NCI-H146 treated with DMSO at 0.1 percent for 48 hours (cell line): Measurements from ENCODE around the gene PTH2.
"Not testable (repeated sequence)": the region's sequence is repeated elsewhere in the genome, so short reads cannot be mapped to it uniquely, and the experiment has no call there.

ENCODE experiments used
- DNase-seq: peaks from one replicate; lab custom pipeline; 2025; ENCODE audit not compliant: unreplicated experiment; lab: John Stamatoyannopoulos, UW

Gene PTH2

DNA sequence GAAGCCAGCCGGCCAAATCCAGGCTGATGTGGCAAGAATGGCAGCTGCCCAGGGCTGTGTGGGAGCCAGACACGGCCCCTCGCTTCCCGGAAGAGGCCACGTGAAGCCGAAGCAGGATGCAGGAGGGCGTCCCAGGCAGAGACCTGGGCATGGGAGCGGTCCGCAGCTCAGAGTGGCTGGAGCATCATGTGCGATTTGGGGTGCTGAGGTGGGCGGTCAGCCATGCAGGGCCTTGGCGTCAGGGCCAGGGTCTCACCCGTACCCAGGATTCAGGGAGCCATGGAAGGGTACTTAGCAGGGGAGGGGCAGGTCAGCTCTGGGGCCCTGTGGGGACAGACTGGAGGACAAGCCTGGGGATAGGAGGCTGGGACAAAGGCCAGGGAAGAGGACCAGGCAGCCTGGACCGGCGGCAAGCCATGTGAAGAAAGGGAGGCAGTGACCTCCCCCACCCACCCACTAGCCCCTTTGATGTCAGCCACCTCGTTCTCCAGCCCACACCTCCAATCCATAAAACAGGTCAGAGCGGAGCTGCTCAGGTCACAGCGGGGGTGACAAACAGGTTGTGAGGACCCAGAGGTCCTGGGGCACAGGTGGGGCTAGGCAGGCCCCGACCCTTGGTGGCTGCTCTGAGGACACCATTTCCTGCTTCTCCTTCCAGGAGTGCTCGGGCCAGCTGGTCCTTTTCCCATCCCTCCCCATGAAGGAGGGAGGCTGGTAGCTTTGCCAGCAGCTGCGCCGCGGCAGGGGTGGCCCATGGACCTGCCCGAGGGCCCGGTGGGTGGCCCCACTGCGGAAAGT lies 32.9 kb downstream of the PTH2 start:
- no peak for DNase-seq

DNA sequence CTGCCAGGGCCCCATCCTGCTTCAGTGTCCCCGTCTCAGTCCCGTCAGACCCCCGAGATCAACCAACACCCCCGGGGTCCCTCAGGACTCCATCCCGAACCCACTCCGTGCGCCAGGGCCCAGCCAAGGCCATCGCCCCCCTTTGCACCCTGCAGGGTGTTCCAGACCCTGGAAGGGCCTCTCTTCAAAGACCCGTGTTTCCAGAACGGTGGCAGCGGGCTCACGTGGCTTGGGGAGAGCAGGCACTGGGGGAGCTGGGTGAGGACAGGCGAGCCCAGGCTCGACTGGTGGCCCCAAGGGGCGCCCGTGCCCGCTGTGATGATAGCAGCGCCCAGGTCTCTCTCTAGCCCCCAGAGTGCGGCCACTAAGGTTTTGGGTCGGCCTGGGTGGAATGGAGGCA lies 33.8 kb downstream of the PTH2 start:
- DNase-seq: no peak

DNA sequence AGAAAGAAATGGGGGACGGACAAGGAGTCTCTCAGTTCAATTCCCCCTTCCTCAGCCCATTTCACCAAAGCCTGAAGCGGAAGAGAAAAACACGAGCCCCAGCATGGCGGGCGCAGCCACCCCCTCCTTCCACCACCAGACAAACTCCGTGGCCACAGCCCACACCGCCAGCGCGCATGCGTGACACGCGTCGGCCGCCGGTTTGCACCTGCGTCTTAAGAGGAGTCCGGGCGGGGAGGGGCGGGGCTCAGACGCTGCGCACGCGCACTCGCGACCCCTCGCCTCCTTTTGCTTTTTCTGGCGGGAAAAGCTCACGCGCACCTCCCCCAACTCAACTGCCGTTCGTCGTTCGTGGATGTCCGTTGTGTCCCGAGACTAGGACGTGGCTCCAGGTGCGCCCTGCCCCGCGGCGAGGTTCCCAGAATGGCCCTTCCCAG lies 35.3 kb downstream of the PTH2 start, which contains the start of gene KASH5:
Gene KASH5, plus strand, starts transcription at position 314 of the 437 bp plus-strand sequence. CDS start 2,635 bp downstream, outside the sequence.
- no peak for DNase-seq

DNA sequence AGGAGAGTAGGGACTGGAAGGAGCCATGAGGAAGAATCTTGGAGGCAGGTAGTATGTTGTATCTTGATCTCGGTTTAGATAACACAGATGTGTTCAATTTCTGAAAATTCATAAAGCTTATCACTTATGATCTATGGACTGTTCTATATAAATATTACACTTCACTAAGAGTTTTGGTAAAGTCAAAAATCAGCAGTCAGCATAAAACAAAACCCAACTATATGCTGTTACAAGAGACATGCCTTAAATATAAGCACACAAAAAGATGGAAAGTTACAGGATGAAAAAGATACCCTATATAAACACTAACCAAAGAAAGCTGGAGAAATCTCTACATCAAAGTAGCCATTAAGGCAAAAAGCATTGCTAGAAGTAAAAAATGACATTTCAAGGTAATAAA lies 39.6 kb downstream of the PTH2 start:
- no peak for DNase-seq

DNA sequence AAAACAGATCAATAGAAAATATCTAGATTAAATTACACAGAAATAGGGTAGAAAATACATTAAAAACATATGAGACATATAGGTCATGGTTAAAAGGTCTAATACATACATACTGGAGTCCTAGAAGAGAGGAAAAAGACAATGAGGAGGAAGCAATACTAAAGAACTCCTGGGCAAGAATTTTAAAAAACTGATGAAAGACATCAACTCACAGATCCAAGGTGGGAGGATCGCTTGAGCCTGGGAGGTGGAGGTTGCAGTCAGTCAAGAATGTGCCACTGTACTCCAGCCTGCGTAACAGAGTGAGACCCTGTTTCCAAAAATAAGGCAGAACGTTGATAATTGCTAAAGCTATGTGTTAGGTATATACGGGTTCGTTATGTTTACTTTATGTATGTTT lies 40.6 kb downstream of the PTH2 start:
- DNase-seq: no peak

DNA sequence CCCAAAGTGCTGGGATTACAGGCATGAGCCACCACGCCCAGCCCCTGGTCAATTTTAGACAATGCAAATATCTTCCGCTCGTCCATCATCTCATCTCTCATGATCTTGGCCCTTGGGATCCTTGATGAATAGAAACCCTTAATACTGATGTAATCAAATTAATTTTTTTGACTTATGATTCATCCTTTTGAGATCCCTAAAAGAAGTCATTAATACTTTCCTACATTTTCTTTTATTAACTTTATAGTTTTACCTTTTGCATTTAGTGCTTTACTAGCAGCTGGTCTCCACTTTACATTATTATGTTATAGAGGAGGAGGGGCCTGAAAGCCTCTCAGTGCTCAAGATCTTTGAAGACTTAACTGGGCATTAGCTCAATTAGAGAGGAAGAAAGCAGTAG lies 42.9 kb downstream of the PTH2 start:
- no peak for DNase-seq

DNA sequence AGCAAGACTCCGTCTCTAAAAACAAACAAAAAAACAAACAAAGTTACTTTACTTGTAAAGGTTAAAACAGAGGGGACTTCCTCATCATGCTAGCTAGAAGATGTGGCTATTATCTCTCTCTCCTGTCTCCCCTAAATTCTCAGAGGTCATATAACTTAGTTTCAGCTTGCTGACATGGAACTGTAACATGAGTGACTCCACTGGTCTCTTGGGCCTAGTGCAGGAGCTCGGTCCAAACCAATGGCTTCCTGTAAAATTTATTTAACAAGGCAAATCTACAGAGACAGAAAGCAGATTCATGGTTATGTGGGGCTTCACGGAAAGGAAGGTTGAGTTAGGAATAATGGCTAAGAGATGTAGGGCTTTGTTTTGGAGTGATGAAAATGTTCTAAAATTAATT lies 44.7 kb downstream of the PTH2 start:
- DNase-seq: no peak

DNA sequence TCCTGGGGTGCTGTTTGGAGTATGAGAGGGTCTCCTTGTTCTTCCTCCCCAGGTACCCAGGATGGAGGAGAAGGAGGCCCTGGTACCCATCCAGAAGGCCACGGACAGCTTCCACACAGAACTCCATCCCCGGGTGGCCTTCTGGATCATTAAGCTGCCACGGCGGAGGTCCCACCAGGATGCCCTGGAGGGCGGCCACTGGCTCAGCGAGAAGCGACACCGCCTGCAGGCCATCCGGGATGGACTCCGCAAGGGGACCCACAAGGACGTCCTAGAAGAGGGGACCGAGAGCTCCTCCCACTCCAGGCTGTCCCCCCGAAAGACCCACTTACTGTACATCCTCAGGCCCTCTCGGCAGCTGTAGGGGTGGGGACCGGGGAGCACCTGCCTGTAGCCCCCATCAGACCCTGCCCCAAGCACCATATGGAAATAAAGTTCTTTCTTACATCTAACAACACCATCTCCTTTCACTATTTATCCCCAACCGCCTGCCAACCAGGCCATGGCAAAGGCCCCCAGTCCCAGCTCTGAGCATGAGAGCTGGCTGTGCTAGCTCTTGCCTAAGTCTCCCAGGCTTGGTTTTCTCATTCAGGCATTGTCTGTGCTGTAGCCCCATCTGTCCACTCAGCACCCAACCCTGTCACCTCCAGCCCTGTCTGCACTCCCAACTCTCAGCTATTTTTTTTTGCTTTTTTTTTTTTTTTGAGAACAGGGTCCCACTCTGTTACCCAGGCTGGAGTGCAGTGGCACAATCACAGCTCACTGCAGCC lies 48.4 kb downstream of the PTH2 start:
- no peak for DNase-seq

DNA sequence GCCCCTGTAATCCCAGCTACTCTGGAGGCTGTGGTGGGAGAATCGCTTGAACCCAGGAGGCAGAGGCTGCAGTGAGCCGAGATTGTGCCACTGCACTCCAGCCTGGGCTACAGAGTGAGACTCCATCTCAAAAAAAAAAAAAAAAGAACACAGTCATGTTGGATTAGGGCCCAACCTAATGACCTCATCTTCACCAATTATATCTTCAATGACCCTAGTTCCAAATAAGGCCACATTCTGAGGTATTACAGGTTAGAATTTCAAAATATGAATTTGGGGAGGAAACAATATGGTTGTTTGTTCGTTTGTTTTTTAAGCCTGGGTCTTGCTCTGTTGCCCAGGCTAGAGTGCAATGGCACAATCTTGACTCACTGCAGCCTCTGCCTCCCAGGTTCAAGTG lies 50.1 kb downstream of the PTH2 start:
- DNase-seq: not testable (repeated sequence)
